HL-60/S4 treated with phorbol 12-myristate 13-acetate at 8.2 ng/mL for 4 days and 3 days (cell line): ENCODE data around the gene SH3BP5.

Experiments
- in situ Hi-C: fragments of 300-500 bp; cut with MboI; formaldehyde crosslinking; loops from 2 replicates; pipeline ENCODE4 v1.15.0; 2022; ENCODE audit warnings: low sequenced_read_pairs

Gene SH3BP5

GRCh38 chr3:15300323-15301078 is 31.9 kb downstream of the SH3BP5 start:
- in situ Hi-C loops: no loop called here

GRCh38 chr3:15299036-15299435 is 33.4 kb downstream of the SH3BP5 start:
- in situ Hi-C loops: no loop called here

- in situ Hi-C loops: no loop called here
Measured at GRCh38 chr3:15298504-15298903, 33.9 kb downstream of the SH3BP5 start.

GRCh38 chr3:15297608-15298350 is 34.6 kb downstream of the SH3BP5 start:
- in situ Hi-C loops: no loop called here

GRCh38 chr3:15295506-15295905 is 36.9 kb downstream of the SH3BP5 start:
- in situ Hi-C loops: no loop called here

GRCh38 chr3:15294929-15295328 is 37.5 kb downstream of the SH3BP5 start:
- in situ Hi-C loops: no loop called here

- in situ Hi-C loops: no loop called here
Measured at GRCh38 chr3:15292765-15293522, 39.4 kb downstream of the SH3BP5 start.

GRCh38 chr3:15291589-15292541 is 40.5 kb downstream of the SH3BP5 start:
- in situ Hi-C loops: no loop called here

- in situ Hi-C loops: no loop called here
Measured at GRCh38 chr3:15290736-15291135, 41.6 kb downstream of the SH3BP5 start.

- in situ Hi-C loops: no loop called here
Measured at GRCh38 chr3:15289661-15290060, 42.7 kb downstream of the SH3BP5 start.

GRCh38 chr3:15288331-15289035 is 43.9 kb downstream of the SH3BP5 start:
- in situ Hi-C loops: no loop called here

- in situ Hi-C loops: no loop called here
Measured at GRCh38 chr3:15287565-15288330, 44.6 kb downstream of the SH3BP5 start.

- in situ Hi-C loops: no loop called here
Measured at GRCh38 chr3:15286022-15286421, 46.4 kb downstream of the SH3BP5 start.

- in situ Hi-C loops: no loop called here
Measured at GRCh38 chr3:15284121-15284889, 48.1 kb downstream of the SH3BP5 start.

GRCh38 chr3:15283702-15284101 is 48.7 kb downstream of the SH3BP5 start:
- in situ Hi-C loops: no loop called here

GRCh38 chr3:15281817-15282216 is 50.6 kb downstream of the SH3BP5 start:
- in situ Hi-C loops: no loop called here

- in situ Hi-C loops: no loop called here
Measured at GRCh38 chr3:15280853-15281532, 51.4 kb downstream of the SH3BP5 start.
